Coronary artery (tissue), 2 donors: ENCODE data around the gene APOA4.

Experiments used
- DNase-seq: peaks from one replicate; pipeline ENCODE4 v3.0.0-alpha.2; 2017; ENCODE audit warnings: low spot score
- H3K27ac ChIP-seq, 2 donors: fragments of 200-600 bp; sonication (generic); one replicate each; pipeline ENCODE4 v1.5.1; 2016 to 2019
- H3K4me3 ChIP-seq: fragments of 200-600 bp; sonication (generic); 2 replicates; pipeline ENCODE4 v1.5.1; 2016; ENCODE audit warnings: mild to moderate bottlenecking, moderate library complexity
- TF ChIP-seq, protein P1 (sequence below): fragments of 200-600 bp; sonication (generic); IDR thresholded peaks from one replicate; pipeline ENCODE4 v1.5.1; 2019; ENCODE audit warnings: antibody characterized with exemption

The APOA4 gene

DNA sequence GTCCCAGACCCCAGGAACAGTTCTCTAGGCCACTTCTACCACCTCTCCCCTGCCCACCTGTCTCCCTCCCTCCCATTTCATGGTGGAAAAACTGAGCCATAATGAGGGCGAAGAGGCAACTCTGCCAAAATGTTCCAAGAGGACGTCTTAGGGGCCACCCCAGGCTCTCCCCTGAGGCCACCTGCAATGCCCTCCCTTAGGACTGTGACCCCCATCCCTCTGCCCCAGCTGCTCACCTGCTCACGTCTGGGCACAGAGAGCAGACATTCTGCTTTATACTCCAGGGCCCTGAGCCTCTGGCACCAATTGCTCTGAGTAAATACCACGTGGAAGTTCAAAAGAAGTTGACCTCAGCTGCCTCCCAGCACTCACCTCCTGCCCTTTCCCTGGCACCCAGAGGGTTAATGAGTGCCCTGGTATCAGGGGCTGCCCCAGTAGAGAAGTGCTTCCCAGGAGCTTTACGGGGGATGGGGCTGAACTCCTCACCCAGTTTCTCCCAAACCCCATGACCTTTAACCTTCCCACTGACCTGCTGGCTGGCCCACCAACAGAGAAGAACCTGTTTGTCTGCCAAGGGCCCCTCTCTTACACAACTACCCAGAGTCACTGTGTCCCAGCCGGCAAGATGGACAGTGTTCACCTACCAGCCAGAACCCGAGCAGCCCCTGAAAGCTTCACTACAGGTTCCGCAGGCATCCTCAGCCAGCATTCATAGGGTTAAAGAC is 30.8 kb downstream of the APOA4 start:
- TF ChIP-seq, protein P1, sequence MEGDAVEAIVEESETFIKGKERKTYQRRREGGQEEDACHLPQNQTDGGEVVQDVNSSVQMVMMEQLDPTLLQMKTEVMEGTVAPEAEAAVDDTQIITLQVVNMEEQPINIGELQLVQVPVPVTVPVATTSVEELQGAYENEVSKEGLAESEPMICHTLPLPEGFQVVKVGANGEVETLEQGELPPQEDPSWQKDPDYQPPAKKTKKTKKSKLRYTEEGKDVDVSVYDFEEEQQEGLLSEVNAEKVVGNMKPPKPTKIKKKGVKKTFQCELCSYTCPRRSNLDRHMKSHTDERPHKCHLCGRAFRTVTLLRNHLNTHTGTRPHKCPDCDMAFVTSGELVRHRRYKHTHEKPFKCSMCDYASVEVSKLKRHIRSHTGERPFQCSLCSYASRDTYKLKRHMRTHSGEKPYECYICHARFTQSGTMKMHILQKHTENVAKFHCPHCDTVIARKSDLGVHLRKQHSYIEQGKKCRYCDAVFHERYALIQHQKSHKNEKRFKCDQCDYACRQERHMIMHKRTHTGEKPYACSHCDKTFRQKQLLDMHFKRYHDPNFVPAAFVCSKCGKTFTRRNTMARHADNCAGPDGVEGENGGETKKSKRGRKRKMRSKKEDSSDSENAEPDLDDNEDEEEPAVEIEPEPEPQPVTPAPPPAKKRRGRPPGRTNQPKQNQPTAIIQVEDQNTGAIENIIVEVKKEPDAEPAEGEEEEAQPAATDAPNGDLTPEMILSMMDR, result no peak
- H3K4me3 ChIP-seq, result no peak overlapping the region
- no peak for DNase-seq
- no peak overlapping the region for H3K27ac ChIP-seq

DNA sequence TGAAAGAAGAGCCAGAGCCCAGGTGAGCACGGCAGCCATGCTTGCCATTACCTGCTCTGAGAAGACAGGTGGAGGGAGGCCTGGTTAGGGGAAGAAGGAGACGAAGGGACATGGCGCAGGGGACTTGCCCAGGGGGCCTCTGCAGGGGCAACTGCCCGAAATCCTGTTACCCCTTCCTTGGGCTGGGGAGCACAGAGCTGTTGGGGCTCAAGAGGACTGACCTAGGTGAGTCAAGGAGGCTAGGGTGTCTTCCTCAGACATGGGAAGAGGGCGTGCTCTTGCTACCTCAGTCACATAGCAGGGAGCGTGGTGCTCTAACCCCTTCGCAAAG is 31.3 kb downstream of the APOA4 start, which contains the start of gene APOA5:
APOA5 (minus strand) TSS at position 67 of the 331 bp plus-strand sequence; CDS start at position 48, 19 bp downstream.
- DNase-seq, result no peak
- H3K4me3 ChIP-seq, result peak within 1 kb of the TSS; percentile 57
- no peak within 1 kb of the TSS for H3K27ac ChIP-seq
- TF ChIP-seq, protein P1, result no peak

DNA sequence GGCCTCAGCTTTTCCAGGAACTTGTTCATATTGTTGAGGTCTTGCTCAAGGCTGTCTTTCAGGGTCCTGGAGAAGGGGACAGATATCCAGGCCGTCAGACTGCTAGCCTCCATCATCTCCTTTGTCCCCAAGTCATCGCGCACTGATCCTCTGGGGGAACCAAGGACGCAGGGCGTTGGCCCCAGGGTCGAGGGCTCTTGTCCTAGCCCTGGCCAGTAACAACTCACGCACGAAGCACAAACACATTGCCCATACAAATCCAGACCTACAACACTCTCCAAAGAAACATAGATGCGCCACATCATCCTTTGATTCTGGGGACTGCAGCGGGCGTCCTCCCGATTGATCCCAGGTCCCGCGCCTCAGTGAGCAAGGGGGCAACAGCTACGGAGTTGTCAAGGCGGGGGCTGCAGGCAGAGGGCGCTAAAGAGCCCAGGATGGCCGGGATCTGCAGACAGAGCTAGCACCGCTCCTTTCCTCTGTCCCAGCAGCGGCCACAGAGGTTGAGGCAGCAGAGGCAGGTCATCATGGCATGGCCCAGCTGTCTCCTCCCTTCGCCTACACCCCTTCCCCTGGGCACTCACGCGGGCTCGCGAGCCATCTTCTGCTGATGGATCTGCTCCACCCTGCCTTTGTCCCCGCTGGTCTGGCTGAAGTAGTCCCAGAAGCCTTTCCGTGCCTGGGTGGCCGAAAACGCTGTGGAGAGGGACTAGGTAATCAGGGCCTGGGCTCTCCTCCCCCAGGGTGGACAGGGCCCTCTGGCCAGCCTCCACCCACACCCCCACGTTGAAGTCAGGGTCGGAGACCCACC is 31.9 kb downstream of the APOA4 start:
- DNase-seq, result no peak
- Histone ChIP-seq H3K4me3 (peak overlapping the region; percentile 57), H3K27ac (no peak overlapping the region)
- TF ChIP-seq, protein P1, result peak; percentile 89

DNA sequence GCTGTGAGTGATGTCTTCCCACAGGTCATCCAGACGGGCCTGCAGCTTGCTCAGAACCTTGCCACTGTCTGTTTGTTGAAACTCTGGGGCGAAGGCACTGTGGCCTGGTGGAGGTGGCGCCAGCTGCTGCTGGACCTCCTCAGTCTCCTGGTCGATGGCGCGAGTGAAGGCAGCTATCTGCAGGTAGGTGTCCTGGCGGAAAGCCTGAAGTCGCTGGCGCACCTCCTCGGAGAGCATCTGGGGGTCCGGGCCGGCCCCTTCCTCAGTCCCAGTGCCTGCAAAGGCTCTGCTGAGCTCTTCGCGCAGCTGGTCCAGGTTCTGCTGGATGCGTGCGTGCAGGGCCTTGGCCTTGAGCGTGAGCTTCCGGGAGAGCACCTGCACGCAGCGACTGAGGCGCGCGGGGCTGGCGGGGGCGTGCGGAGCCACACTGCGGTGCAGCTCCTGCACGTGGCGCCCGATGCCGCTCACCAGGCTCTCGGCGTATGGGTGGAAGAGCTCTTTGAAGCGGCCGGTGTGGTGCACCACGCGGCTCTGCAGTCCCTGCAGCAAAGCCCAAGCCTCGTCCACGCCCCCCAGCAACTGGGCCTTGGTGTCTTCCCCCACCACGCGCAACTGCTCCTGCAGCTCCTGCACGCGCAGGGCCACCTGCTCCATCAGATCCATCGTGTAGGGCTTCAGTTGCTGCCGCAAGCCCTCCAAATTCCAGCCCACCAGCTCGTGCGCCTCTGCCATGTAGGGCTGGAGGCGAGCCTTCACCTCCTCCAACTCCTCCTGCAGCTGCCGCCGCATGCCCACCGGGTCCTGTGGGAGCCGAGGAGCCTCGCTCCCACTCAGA is 32.7 kb downstream of the APOA4 start:
- Histone ChIP-seq H3K4me3 (no peak overlapping the region), H3K27ac (no peak overlapping the region)
- DNase-seq, result no peak
- TF ChIP-seq, protein P1, result no peak

DNA sequence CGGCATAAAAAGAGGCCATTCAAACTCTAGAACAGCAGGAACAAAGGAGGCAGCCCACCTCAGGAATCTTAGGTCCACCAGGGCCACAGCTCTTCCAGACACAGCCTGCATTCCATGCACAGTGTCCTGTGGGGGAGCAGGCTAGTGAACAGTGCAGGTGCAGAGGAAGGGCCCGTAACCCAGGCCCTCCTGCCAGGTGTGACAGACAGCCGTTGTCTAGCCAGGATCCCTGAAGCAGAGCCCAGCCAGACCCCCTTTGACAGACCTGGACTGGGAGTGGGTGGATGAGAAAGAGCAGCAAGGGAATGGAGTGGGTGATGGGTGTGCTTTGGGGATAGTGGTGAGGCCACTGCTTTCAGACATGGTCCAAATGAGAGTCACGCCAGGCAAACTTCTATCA is 34.1 kb downstream of the APOA4 start:
- TF ChIP-seq, protein P1, result no peak
- no peak overlapping the region for H3K27ac ChIP-seq
- H3K4me3 ChIP-seq, result no peak overlapping the region
- DNase-seq, result no peak

DNA sequence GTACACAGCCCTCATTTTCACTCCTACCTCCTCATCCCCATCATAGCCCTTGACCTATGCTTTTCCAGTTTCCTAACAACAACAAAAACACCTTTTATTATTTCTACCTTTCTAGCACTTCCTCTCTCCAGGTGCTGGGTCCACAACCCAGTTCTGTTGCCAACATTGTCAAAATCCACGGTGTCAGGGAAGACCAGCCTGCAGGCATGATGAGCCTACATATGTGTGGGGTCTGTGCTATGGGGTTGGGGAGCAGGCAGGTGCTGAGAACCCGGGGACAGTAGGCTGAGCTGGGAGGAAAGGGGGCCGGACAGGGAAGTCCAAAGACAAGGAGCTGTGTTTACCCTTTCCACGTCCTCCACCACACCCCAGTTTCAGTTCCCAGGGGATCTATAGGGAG is 34.6 kb downstream of the APOA4 start:
- TF ChIP-seq, protein P1, result no peak
- H3K4me3 ChIP-seq, result peak overlapping the region; percentile 98
- no peak for DNase-seq
- peak overlapping the region; percentile 82 to 84 for H3K27ac ChIP-seq
